ENCODE data around the gene KRT71.
"Not testable (repeated sequence)": the region's sequence is repeated elsewhere in the genome, so short reads cannot be mapped to it uniquely, and the experiment has no call there.

Gene KRT71

DNA sequence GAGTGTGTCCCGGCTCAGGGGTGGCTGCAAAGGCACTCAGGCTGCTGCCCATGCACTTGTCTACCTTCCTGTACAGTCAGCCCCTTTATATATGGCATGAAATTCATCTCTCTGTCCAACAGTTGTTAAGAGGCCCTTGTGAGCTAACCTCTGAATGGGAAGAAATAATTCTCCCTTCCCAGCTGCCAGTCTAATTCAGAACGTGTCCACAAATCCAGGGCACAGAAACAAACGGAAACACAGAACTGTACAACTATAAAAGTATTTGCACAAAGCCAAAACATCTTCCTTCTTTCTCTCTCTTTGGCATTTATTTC, 33.6 kb downstream of the KRT71 start:
- DNase-seq: no peak

DNA sequence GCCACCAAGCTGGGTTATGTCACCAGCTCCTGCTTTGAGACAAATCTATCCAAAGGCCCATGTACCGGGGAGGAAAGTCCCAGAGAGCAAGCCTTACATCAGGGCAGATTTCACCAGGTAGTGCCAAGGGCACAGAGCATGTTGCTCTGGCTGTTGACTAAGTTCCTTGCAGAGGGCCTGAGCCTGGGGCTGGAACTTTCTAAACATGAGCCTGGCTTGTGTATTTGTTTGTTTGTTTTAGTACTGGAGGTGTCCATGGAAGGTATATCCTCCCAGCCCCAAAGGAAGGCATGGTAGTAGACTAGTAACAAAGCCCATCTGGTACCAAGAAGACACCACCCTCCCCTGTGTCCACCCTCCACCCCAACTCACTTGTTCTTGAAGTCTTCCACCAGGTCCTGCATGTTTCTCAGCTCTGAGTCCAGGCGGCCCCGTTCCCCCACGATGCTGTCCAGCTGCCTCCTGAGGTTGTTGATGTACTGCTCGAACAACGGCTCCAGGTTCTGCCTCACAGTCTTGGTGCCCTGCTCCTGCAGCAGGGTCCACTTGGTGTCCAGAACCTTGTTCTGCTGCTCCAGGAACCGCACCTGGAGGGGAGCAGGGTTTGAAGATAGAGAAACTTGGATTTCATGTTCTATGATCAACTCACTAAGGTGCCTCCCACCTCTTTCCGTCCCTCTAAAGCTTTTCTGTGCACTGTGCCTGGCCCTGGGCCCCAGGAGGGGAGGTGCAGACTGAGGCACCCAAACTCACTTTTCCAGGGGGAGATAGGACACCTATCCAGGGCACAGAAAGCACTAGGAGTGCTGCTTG, 34.2 kb downstream of the KRT71 start:
- no peak for DNase-seq

DNA sequence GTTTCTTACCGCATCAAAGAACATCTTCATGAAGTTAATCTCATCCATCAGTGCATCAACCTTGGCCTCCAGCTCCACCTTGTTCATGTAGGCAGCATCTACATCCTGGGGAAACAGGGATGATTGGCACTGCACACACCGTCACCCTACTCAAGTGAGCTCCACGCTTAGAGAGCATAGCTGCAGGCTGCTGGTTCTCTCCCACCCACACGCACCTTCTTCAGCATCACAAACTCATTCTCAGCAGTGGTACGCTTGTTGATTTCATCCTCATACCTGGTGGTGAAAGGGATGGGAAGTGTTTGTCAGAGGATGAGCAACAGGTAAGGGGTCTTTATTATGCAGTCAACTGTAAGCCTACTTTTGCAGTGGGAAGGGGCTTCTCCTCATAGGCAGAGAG, 35.1 kb downstream of the KRT71 start:
- DNase-seq: no peak

DNA sequence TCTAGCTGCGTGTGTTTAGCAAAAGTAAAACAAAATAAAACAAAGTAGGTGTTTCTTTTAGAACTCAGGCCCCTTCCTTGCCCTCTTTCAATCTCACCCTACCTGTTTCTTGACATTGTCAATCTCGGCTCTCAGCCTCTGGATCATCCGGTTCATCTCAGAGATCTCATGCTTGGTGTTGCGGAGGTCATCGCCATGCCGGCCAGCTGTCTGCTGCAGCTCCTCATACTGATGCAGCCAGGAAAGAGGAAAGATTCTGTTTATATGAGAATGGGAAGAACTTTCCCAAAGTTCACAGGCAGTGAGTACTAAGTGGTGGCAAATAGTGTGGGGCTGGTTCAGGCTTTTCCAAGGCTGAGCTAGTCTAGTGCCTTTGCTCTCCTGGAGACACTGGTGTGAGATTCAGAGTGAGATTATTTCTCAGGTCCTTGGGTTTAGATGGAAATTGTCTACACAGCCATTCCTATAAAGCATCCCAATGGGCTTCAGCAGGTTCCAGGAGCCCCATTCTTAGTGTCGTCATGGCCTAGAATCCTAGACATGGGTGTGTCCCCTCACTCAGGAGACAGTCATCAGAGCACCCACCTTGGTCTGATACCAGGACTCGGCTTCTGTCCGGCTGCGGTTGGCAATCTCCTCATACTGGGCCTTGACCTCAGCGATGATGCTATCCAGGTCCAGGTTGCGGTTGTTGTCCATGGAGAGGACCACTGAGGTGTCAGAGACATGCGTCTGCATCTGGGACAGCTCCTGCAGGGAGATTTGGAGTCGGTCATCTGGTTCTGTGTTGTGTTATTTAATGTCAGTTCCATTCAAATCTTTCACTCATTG, 35.7 kb downstream of the KRT71 start:
- DNase-seq: no peak

DNA sequence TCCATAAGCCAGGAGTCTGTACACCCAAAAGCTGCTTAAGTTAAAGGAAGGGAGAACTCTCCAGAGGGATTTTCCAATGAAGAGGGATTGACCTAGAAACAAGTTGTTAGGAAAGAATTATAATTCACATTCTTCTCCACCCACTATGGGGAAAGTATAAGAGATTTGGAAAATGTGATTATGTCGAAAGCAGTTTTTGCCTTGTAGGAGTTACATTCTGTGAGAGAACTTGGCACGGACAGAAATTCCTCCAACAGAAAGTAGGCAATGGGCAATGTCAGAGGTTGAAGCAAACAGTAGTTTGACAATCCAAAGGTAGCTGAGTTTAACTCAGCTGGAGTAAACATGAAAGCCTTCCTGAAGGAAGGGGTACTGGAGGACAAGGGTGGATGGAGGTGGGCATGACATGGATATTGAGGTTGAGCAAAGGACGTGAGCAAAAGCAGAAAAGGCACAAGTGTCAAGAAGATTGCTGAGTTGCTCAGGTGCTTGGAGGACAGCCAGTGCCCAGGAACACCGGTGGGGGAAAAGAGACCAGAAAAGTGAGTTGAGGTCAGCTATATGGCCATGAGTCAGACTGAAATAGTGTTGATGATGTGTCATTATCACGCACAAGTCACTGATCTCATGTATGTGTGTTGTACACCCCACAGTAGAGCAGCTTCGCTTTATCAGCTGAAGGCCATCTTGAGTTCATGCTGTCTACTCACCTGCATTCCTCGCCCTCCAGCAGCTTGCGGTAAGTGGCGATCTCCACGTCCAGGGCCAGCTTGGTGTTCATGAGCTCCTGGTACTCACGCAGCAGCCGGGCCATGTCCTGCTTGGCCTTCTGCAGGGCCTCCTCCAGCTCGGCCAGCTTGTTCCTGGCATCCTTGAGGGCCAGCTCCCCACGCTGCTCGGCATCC, 36.8 kb downstream of the KRT71 start:
- DNase-seq: no peak

DNA sequence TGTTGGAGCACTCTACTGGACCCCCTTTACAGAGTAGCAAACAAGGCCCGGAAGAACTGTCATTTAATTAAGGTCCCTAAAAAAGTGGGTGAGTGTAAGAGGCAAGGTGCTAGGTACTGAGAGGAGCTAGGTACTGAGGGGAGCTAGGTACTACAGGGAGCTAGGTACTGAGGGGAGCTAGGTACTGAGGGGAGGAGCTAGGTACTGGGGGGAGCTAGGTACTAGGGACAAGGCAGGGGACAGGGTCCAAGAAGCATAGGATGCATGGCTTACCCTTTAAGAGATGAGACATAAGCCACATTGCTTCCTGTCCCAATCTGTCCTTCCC, 37.7 kb downstream of the KRT71 start:
- no peak for DNase-seq

DNA sequence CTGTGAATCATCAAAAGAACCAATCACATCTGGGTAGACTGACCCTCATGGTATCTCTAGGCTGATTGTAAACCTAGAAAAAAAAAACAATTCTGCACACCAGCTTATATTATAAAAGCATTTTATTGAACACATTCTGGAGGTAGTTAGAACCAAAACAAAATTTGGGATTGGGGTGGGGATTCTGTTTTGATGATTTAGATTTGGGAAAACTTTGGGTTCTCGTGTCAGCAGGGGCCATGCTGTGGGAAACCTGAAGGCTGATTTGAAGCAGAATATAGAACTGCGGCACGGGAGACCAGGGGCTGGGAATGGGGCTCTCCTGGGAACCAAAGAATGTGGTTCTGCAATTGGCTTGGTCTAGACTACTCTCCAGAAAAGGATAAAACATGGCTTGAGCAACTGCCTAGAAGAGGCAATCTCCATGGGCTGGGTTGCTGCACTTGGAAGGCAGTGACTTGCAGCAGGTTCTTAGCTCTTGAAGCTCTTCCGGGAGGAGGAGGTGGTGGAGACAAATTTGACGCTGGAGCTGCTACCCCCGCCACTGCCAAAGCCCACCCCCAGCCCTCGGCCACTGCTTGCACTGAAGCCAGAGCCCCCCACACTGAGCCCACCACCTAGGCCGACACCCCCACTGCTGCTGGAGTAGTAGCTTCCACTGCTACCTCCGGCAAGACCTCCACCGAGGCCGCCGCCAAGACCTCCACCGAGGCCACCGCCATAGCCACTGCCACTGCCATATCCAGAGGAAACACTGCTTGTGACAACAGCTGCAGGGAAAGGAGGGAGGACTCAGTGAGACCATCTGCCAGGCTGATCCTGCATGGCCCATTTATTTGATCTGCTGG, 38.2 kb downstream of the KRT71 start:
- DNase-seq: no peak

DNA sequence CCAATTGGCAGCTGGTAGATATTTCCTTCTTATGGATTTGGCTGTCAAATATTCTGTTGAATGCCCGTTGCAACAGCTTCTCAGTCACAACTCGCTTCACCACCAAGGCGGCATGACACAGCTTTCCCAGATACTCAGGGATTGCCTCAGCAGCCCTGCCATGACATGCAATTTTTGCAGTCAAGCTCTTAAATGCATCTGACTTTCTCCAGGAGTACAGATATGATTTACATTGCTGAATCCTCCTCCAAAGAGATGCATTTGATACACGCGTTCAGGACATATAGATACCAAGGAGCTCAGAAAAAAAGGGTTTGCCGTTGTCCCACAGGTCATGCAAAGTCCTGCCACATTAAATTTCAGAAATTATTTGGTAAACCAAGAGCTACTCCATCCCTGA, 39.2 kb downstream of the KRT71 start:
- DNase-seq: no peak

DNA sequence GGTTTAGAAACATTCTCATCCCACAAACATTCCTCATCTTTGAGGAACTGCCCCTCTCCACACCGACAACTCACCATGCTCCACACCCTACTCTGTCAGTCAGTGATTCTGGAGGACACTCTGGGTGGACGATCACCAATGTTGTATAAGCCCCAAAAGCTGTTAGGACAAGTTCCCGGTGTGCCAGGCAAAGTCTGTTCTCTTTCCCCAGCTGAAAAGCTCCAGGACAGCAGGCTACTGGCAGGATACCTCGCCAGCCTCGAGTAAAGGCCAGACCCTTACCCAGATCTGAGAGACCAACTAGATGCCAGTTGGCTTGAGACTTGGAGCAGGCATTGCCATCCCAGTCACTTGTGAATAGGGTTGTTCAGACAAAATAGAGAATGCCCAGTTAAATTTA, 44.7 kb downstream of the KRT71 start:
- no peak for DNase-seq

DNA sequence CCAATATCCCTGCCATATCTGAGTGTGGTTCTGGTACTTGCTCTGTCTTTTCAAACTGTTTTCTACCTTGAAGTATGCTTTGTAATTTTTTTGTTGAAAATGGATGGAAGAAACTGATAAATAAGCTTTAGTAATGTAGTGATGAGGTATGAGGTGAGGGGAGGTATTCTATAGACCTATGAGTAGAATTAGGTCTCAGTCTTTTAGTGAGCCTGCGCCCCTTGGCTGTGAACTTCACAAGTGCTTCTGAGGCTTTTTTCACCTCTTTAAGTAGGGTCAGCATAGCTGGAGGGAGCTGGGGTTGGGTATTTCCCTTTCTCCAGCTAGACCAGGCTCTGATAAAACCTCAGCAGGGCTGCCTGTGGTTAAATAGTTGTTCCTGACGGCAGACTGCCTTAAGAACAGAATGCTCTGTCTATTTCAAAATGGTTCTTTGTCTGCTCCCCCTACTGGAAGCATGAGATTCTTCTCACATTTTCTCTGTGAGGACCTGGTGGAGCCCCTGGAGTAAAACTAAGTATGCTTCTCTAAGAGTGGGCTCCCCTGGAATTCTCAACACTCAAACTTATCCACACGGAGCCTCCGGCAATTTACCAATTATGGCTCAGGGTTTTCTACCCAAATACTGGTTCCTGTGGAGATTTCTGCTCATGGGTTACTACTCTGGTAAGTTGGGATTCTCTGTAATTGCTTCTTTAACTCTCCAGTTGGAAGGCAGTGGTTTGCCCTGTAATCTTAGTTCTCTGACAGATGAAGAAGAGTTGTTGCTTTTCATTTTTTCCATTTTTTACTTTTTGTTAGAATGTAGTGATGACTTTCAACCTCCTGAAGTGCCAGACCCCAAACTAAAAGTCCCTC, 45.9 kb downstream of the KRT71 start:
- DNase-seq: no peak

DNA sequence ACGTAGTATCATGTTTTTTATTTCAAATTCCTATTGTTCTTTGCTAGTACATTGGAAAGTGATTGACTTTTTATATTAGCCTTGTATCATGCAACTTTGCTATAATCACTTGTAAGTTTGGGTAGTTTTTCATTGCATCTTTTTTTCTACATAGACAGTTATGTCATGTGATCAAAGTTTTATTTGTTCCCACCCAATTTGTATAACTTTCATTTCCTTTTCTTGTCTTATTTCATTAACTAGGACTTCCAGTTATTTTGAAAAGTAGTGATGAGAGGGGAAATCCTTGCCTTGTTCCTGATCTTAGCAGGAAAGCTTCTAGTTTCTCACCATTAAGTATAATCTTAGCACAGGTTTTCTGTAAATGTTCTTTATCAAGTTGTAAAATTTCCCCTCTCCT, 50.1 kb downstream of the KRT71 start:
- DNase-seq: no peak

DNA sequence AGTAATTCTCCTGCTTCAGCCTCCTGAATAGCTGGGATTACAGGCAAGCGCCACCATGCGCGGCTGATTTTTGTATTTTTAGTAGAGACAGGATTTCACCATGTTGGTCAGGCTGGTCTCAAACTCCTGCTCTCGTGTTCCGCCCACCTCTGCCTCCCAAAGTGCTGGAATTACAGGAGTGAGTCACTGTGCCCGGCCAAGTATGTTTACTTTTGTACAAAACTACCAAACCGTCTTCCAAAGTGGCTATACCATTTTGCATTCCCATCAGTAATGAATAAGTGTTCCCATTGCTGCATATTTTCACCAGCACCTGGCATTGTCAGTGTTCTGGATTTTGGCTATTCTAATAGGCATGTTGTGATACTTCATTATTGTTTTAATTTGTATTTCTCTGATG, 51.5 kb downstream of the KRT71 start:
- no peak for DNase-seq

DNA sequence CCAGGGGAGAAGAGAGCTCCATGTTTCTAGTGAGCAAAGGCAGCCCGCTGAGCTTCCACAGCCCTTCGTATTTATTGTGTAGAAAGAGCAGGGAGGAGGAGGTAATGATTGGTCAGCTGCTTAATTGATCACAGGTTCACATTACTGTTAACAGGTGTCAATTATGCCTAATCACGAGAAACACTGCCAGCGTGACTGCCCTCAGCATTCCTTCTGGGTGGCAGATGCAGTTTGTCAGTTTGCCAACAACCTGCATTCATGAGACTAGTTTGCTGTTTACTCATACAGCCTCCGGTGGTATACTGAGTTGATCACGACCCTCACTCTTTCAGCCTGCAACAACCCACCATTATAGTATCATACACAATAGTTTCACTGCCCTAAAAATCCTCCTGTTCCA, 52.4 kb downstream of the KRT71 start:
- DNase-seq: not testable (repeated sequence)

DNA sequence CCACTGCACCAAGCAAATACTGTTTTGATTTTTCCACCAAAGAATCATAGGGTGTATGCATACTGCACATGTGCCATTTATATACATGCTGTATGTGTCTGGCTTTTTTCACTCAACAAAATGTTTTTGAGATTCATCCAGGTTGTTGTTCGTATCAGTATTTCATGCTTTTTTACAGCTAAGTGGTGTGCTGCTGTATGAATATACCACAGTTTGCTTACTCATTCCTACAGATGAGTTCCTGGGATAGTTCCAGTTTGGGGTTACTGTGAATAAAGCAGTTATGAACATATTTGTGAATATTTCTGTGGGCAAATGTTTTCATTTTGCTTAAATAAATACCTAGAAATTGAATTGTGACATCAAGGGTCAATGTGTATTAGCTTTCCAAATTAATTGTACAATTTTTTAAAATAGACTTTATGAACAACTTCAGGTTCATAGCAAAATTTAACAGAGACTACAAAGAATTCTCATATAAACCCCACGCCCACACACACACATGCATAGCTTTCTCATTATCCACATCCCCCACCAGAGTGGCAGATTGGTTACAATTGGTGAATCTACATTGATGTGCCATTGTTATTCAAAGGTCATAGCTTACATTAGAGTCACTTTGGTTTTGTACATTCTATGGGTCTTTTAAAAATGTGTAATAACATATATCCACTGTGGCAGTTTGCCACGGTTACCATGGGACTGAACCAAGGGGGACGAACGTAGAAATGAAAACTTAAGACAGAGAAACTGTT, 53.0 kb downstream of the KRT71 start:
- no peak for DNase-seq

DNA sequence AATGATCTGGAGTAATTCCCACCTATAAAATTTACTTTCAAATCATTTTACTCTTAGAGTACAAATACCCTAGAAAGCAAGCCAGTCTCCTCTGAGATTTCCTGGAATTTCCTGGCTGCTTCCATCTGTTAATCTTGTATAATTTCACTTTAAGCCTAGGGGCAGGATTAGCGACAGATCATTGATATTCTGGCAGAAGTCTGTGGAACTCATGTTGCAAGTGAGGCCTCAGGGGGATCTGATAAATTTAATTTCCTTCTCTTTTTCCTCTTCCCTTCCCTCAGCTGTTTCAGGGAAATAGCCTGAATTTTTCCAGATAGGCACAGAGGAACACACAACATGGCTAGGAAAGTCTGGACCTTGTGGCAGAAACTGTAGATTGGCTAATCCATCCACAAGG, 54.0 kb downstream of the KRT71 start:
- DNase-seq: no peak

DNA sequence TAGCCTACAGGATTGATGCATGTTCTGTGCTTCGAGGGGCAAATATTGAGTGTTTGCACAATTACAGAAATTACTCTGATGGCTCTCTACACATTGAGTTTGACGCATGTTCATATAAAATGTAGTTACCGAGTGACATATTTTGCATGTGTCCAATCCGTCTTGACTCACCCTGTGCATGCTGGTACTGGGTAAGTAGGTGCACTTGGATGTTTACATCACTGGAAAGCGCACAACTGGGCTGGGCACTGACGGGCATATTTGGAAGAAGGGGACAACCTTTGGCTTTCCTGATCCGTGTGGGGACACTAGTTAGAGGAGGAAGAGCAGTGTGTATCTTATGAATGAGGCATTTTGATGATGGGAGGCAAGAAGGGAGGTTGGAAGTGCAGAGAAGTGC, 55.0 kb downstream of the KRT71 start:
- no peak for DNase-seq

DNA sequence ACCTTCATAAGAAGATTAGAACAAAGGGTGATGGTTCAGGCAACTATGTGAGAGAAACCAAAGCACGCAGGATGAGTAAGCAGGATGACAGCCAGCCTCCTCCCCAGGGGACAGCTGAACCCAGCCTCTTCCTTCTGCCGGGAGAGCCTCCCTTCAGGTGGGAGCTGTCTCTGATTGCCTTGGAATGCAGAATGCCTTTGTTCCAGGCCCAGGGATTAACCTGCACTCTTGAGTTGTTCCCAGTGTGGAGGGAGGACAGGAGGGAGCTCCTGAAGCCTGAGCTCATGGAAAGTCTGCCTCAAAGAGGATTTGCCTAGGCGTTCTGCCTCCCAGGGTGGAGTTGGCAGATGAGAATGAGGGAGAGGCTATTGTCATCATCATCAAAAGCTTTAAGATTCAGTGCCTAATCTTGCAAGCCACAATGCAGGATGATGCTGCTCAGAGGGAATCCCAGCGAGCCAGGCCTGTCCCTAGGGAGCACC, 56.3 kb downstream of the KRT71 start:
- no peak for DNase-seq

DNA sequence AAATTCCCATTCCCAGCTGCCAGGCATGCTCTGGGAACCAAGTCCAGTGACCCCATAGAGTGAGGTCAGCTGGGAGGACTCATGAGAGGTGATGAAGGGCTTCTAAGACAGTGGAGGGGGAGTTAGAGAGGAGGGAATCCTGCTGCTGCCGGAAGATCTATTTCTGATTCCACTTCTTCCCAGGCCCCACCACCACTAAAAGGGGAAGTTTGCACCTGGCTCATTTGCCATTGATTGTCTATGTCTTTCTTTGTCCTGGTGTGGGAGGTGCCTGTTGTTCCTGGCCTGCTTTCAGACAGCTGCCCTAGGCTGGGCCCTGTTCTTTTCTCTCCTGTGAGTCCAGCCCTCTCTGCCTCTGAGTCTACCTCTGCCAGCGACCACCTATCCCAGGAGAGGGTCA, 56.9 kb downstream of the KRT71 start:
- DNase-seq: no peak

DNA sequence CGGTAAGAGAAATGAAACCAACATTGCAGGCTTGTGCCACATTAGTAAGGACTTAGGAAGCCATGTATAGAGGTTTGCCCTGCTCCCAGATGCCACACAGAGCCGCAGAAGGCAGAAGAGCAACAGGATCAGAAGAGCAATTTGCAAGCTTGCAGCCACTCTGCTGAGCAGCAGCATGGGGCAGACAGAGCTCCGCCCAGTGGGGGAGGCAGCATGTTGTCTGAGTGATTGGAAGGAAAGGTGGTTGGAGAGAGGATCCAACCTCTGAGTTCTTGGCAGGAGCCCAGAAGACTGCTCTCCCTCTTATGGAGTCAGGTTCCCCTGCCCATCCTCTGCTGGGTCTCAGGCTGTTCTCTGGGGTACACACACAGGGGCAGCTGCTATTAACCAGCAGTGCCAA, 57.6 kb downstream of the KRT71 start:
- DNase-seq: no peak

DNA sequence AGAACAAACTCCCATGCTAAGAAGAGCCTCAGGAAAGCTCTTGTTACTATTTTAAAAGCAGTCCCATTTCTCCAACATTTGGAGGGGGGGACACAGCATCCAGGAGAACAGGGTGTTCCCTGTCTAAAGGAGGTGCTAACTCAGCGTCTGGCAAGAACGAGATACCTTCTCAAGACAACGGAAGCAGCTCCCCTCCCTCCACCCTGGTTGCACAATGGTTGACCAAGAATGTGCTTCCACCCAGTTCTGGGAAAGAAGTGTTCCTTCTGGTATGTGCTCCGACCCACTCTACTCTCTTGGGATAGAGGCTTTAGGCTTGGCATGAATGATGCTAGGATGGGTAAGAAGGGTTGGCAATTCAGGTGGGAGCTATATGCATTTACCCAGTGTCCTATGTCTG, 58.4 kb downstream of the KRT71 start:
- DNase-seq: no peak

DNA sequence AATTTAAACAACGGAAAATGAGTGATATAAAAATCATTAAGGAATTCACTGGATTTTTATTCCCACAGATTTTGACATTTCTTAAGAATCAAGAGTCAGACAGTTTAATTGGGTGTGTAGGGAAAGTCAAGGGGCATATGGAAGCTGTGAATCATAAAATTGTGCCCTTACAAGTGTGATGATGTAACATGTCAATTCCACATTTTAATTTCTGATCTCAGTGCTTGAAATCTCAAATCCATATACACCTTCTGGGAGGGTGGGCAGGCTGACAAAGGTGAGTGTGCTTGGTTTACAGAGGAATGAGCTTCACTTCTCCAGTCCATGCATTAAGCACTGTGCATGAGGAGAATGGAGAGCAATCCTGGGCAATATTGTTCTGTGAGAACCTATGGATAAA, 58.8 kb downstream of the KRT71 start:
- DNase-seq: no peak
